Neural crest cell (in vitro differentiated cells): Measurements from ENCODE around the gene ZNF570. TPM values are rescaled to one million over a fixed set of nuclear protein-coding genes. Genes with fewer than 3 reads are reported as not detected.

Source experiments
- DNase-seq: peaks from one replicate; pipeline ENCODE4 v3.0.0; 2021; ENCODE audit warnings: low read depth, mixed read lengths, low spot score
- H3K27ac Mint-ChIP-seq: one replicate; pipeline ENCODE4 v1.8.0; 2021; ENCODE audit warnings: mild to moderate bottlenecking, mixed read lengths; ENCODE audit not compliant: unreplicated experiment
- H3K27me3 Mint-ChIP-seq: 2 replicates; pipeline ENCODE4 v1.8.0; 2021; ENCODE audit warnings: low read depth, mild to moderate bottlenecking, mixed read lengths
- H3K36me3 Mint-ChIP-seq: 2 replicates; pipeline ENCODE4 v1.8.0; 2021; ENCODE audit warnings: low read depth, mild to moderate bottlenecking, mixed read lengths
- H3K4me1 Mint-ChIP-seq: 2 replicates; pipeline ENCODE4 v1.8.0; 2021; ENCODE audit warnings: mixed read lengths
- H3K4me3 Mint-ChIP-seq: one replicate; pipeline ENCODE4 v1.8.0; 2021; ENCODE audit warnings: mild to moderate bottlenecking, mixed read lengths
- H3K9me3 Mint-ChIP-seq: 2 replicates; pipeline ENCODE4 v1.8.0; 2021; ENCODE audit warnings: mixed read lengths
- CTCF ChIP-seq: fragments of 200-600 bp; sonication (generic); conservative IDR thresholded peaks from 2 replicates; pipeline ENCODE4 v1.5.0; 2021; ENCODE audit warnings: antibody characterized with exemption, mild to moderate bottlenecking
- total RNA-seq: library from RNA; stranded (reverse); gene quantifications from 2 replicates; pipeline ENCODE4 v1.2.1, GENCODE V29; 2021

ZNF570 gene
- total RNA-seq, 1 donor from 2014 or later: 8.4 TPM

- Mint-ChIP-seq H3K27me3 (no peaks in the 10 kb centered on the region), H3K27ac (peak overlapping the region; percentile 95), H3K9me3 (peaks cover 10% of the 10 kb centered on the region), H3K4me1 (peaks cover 33% of the 10 kb centered on the region), H3K36me3 (peaks cover 33% of the 10 kb centered on the region), H3K4me3 (peak overlapping the region; percentile 99)
- no peak for DNase-seq
- no peak for TF ChIP-seq CTCF
Measured at GRCh38 chr19:37467608-37468090, 1.5 kb upstream of the ZNF570 start.

- TF ChIP-seq CTCF: no peak
- Mint-ChIP-seq H3K27me3 (no peaks in the 10 kb centered on the region), H3K4me1 (peaks cover 33% of the 10 kb centered on the region), H3K36me3 (peaks cover 26% of the 10 kb centered on the region), H3K9me3 (peaks cover 4% of the 10 kb centered on the region), H3K4me3 (peak overlapping the region; percentile 98), H3K27ac (no peak overlapping the region)
- DNase-seq: no peak
Measured at GRCh38 chr19:37470216-37470615, 1.1 kb downstream of the ZNF570 start.

- Mint-ChIP-seq H3K27ac (no peak overlapping the region), H3K27me3 (no peaks in the 10 kb centered on the region), H3K36me3 (peaks cover 36% of the 10 kb centered on the region), H3K4me1 (peaks cover 22% of the 10 kb centered on the region), H3K4me3 (no peak overlapping the region), H3K9me3 (peaks cover 14% of the 10 kb centered on the region)
- no peak for TF ChIP-seq CTCF
- no peak for DNase-seq
Measured at GRCh38 chr19:37472165-37472564, 3.0 kb downstream of the ZNF570 start.

GRCh38 chr19:37484406-37485168 is 15.4 kb downstream of the ZNF570 start:
- Mint-ChIP-seq H3K4me1 (no peaks in the 10 kb centered on the region), H3K27me3 (no peaks in the 10 kb centered on the region), H3K9me3 (peaks cover 37% of the 10 kb centered on the region), H3K36me3 (peaks cover 66% of the 10 kb centered on the region), H3K4me3 (no peak overlapping the region), H3K27ac (no peak overlapping the region)
- TF ChIP-seq CTCF: no peak
- DNase-seq: no peak

GRCh38 chr19:37492213-37492612 is 23.1 kb downstream of the ZNF570 start:
- H3K27ac Mint-ChIP-seq: no peak overlapping the region
- peaks cover 25% of the 10 kb centered on the region for H3K9me3 Mint-ChIP-seq
- H3K4me3 Mint-ChIP-seq: no peak overlapping the region
- DNase-seq: no peak
- H3K27me3 Mint-ChIP-seq: no peaks in the 10 kb centered on the region
- H3K4me1 Mint-ChIP-seq: no peaks in the 10 kb centered on the region
- peaks cover 27% of the 10 kb centered on the region for H3K36me3 Mint-ChIP-seq
- no peak for TF ChIP-seq CTCF
